GDM1 (cell line): ENCODE data around the gene ZNF446.
"Not testable (repeated sequence)": the region's sequence is repeated elsewhere in the genome, so short reads cannot be mapped to it uniquely, and the experiment has no call there.

ENCODE experiments used
- DNase-seq: peaks from one replicate; lab custom pipeline; 2025; lab: John Stamatoyannopoulos, UW

The ZNF446 gene

DNA sequence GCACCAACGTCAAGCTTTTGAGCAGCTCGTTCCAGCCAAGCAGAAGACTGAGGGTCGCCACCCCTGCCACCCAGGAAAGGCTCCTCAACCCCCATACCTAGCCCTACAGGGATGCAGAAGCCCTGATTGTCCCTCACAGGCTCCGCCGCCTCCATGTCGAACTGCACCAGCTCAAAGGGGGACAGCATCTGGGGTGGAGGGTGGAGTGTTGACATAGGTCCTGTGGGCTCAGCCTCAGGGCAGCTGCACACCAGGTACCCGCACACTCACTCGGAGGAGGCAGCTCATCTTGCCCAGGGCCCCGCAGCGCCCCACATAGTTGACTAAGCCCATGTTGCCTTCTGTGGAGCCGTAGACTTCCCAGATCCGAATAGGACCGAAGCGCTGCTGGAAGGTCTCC lies 24.1 kb downstream of the ZNF446 start:
- DNase-seq: no peak

DNA sequence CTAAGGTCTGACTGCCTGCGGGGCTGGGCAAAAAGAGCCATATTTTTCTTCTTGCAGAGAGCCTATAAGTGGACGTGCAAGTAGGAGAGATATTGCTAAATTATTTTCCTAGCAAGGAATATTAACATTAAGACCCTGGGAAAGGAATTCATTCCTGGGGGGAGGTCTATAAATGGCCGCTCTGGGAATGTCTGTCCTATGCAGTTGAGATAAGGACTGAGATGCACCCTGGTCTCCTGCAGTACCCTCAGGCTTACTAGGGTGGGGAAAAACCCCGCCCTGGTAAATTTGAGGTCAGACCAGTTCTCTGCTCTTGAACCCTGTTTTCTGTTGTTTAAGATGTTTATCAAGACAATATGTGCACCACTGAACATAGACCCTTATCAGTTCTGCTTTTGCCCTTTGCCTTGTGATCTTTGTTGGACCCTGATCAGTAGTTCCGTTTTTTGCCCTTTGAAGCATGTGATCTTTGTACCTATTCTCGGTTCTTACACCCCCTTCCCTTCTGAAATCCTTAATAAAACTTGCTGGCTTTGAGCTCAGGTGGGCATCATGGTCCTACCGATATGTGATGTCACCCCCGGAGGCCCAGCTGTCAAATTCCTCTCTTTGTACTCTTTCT lies 31.6 kb downstream of the ZNF446 start:
- DNase-seq: not testable (repeated sequence)

DNA sequence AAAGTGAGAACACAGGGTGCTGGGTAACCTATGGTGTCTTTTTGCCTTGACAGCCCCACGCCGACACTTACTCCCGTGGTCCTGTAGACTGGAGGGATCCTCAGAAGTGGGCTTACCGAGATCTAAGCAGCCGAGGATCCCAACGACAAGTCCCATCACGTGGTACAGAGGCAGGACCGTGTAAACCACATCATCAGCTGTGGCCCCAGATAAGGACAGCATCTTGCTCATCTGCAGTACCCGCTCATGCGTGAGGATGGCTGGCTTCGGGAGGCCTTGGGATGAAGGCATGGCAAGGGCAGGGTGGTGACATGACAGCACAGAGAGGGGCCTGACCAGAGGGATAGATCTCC lies 33.6 kb downstream of the ZNF446 start:
- DNase-seq: no peak

DNA sequence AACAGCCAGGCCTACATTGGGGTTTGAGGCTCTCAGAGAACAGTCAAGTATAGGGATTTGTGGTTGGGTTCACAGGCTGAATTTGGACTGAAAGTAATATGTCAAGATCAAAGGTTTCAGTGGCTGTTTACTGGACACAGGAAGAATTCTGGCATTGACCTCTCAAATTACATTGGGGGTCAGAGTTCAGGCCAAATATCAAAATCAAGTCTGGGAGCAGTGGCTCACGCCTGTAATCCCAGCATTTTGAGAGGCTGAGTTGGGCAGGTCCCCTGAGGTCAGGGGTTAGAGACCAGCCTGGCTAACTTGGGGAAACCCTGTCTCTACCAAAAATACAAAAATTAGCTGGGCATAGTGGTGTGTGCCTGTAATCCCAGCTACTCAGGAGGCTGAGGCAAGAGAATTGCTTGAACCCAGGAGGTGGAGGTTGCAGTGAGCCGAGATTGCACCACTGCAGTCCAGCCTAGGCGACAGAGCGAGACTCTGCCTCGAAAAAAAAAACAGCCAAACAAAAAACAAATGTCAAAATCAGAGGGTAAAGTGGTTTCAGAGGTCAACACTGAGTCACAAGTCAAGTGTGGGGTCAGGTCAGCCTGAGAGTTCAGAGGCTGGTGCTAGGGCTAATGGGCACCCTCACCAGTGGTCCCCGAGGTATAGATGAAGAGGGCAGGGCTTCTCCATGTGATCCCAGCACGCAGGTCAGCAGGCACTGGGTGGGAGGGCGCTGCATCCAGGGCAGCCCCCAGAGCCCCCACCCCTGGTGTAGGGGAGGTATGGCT lies 34.1 kb downstream of the ZNF446 start:
- DNase-seq: no peak

DNA sequence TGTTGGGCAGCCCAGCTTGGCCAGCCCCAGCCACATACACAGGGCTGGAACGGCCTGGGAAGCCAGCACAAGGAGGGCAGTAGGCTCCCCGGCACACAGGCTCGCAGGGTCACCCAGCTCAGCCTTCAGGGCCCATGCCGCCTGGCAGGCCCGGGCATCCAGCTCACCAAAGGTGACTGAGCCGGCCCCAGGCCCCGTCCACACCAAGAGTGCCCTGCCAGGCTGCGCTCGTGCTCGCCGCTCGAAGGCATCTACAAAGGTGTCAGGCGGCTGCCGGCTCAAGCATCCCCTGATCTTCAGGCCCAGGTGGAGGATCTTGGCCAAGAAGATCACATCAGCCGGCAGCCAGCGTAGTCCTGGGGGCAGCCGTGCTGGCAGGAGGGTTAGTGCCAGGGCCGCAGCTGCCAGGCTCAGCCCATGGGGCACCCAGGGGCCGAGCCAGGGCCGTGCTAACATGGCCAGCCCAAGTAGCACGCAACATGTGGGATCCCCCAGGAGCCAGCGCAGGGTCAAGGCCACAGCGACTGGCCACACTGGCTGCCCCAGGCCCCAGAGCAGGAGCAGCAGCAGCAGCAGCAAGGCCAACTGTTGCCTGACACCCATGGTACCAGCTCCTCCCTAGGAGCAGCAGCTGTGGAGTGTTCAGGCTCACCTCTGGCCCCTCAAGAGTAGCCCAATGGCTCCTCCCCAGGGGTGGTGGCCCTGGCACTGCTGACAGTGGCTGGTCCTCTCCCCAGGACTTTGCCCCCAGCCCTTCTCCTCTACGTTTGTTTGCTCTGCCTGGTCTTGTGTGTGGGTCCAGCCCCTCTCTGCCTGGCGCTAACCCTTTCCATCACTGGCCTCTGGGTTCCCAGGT lies 35.4 kb downstream of the ZNF446 start, which contains the start of gene SLC27A5:
Gene SLC27A5, minus strand, starts transcription at position 640 of the 856 bp plus-strand sequence. Its CDS starts 37 bp downstream, at position 603.
- DNase-seq: no peak

DNA sequence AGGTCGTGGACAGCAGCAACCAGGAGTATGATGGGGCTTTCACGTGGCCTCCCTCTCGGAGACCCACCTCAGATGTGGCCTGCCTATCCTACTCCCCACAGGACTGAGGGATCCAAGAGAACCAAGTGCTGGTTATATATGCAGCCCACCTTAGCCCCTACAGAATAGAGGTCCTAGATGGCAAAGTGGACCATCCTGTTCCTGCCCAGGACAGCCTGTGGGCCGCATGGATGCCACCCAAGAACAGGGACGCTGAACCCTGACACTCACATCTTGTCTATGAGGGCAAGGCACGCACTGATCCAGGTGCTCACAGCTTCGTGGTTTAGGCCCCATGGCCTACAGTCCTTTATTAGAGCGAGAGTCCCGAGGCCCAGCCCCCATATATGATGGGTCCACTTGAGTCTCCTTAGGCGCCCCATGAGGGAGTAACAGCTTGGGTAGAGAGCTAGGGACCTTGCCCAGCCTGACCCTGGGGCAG lies 37.1 kb downstream of the ZNF446 start:
- no peak for DNase-seq

DNA sequence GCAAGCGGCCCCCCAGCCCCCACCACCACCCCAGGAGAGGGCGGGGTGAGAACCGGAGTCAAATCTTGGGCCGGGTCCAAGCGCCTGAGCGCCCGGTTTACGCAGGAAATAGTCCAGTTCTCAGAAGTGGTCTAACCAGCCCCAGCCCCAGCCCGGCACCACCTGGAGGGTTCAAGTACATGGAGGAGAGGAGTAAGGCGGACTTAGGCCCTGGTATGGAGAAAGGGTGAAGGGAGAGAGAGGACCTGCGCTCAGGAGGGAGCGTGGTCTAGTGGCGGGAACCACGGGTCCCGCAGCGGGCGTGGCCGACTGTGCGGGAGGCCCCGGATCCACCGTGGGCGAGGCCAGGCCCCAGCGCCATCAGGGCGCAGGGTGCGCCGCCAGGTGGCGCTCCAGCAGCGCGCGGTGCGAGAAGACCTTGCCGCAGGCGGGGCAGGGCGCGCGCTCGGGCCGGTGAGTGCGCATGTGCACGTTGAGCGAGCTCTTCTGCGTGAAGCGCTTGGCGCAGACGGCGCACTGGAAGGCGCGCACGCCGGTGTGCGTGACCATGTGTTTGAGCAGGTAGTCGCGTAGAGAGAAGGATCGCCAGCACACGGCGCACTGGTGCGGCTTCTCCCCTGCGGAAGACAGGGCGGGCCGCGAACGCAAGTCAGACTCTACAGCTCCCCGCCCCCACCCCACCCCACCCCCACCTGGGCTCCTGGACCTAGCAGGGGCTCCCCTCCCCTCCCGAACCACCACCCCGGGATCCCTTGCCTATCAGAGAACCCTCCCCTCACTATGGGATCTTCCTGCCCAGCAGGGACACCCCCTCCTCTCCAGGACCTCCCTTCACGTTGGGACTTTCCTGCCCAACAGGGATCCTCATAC lies 37.8 kb downstream of the ZNF446 start:
- peak; percentile 95 for DNase-seq

DNA sequence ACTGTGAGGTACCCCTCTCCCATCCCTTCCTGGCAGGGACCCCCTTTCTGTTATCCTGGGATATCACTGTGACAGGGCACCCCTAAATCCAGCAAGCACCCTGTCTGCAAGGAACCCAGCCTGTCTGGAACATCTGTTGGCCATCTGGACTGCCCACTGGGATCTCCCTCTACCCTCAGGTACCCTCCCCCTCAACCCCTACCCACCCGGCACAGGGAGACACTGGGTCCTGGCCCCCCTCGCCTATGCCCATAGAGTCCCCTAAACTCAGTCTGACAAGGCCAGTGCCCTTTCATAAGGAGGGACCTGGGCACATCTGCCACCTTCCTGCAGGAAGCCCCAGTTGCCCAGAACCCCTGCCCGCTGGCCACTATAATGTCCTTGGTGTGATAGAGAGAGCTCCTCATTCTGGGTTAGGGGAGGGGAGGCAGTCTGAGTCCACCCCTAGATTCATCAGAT lies 38.4 kb downstream of the ZNF446 start:
- DNase-seq: no peak

DNA sequence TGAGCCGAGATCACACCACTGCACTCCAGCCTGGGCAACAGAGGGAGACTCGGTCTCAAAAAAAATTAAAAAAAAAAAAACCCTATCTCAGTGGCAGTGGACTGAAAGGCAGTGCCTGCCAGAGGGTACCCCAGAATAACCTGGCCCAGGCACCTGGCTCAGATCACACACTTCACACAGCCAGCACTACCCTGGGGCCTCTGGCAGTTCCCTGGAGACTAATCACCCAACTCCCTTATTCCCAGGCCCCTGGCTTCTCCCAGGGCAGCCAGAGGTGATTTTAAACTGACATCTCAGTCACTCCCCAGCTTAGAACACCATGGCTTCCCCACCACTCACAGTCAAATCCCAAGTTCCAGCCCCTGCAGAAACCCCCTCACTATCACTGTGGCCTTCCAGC lies 39.1 kb downstream of the ZNF446 start:
- DNase-seq: no peak

DNA sequence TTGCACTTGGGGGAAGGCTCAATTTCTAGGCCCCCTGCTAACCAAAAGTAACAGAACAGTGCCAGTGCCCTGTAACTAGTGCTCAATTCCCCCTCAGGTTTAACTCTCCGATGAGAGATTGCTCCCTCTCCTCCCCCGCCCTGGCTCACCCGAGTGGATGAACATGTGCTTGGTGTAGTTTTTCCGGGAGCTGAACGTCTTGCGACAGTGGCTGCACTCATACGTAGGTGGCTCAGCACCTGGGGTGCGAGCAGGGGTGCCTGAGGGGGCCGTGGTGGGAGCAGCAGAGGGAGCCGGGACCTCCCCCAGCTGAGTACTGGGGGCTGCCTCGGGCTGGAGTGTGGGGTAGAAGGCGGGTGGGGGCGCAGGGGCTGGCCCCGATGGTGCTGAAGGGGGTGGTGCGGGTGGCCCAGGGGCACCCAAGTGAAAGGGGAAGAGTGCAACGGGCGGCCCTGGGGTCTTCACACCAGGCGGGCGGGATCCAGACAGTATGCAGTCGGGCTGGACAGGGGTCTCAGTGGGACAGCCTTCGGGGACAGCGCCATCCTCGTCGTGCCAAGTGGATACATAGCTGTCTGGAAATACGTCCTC lies 40.2 kb downstream of the ZNF446 start:
- DNase-seq: no peak

DNA sequence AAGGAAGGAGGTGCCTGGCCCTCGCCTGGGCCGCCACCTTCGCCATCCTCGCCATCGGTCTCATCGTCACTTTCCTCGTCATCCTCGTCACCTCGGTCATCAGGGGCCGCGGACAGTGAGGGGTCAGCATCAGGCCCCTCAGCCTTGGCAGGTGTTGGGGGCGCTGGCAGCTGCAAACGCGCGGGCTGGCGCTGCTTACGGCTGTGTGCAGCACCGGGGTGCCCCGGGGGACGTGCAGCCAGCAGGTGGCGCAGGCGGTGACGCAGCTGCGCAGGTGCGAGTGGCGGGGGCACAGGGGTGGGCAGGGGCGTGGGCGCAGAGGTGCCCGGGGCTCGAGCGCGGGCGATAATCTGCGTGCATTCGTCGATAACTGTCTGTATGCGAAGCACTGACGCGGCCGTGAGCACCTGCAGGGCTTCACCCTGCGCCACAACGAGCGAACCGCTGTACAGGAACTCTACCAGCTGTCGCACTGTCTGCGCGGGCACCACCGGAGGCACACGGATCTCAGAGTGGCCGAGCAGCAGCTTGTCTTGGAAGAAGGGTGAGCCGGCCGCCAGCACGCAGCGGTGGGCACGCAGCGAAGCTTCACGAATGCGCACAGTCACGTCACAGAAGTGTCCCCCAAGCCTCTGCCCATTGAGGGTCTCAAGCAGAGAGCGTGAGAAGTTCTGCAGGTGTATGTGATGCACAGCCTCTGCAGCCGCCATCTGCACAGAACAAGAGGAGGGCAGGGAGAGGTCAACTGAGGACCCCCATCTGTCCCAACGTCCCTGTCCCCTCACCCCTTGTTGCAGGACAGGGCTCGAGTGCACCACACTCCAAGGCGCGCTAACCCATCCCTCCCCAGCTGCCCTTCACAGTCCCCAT lies 41.0 kb downstream of the ZNF446 start:
- no peak for DNase-seq

DNA sequence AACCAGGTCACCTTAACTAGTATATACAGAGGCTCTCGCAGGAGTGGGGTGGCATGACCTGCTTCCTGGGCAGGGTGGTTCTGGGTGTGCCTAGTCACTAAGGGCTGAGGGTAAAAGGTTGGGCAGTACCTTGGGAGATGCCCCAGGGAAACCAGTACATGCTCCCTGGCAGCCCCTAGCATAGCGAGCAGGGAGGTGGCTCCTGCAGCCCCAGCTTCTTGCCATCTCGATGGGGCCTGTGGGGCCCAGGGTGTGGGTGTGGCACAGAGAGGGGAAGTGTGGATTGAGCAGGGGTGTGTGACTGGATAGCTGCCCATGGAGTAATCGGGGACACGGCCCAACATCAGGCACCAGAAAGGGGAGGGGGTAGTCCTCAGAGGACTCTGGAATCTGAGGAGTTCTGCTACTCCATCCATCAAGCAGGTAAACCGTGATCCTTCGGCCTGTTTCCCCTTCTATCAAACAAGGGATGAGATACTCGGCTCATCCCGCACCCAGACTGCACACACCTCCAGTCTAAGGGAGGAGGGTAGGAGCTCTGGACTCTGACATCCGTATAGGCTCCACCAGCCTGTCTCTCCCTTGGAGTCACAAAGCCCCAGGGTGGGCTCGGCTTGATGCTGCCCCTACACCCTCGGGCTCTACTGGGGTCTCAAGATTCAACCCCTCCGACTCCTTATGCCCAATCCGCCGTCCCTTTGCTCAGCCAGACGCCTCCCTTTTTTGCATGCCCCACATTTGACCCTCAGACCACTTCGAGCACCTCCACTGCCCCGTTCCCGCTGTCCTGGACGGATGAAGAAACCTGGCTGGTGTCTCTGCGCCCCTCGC lies 42.3 kb downstream of the ZNF446 start:
- DNase-seq: no peak

DNA sequence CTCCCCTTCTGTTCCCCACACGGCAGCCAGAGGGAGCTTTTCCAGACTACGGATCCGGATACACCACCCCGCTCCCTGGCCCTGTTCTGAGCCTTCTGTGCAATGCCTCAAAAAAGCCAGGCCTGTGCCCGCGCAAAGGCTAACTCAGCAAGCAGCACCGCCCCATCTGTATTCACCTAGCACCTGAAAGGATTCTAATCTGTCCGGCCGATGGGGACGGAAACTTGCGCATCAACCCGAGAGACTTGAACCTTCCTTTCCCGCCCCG lies 42.9 kb downstream of the ZNF446 start:
- DNase-seq: peak; percentile 43

DNA sequence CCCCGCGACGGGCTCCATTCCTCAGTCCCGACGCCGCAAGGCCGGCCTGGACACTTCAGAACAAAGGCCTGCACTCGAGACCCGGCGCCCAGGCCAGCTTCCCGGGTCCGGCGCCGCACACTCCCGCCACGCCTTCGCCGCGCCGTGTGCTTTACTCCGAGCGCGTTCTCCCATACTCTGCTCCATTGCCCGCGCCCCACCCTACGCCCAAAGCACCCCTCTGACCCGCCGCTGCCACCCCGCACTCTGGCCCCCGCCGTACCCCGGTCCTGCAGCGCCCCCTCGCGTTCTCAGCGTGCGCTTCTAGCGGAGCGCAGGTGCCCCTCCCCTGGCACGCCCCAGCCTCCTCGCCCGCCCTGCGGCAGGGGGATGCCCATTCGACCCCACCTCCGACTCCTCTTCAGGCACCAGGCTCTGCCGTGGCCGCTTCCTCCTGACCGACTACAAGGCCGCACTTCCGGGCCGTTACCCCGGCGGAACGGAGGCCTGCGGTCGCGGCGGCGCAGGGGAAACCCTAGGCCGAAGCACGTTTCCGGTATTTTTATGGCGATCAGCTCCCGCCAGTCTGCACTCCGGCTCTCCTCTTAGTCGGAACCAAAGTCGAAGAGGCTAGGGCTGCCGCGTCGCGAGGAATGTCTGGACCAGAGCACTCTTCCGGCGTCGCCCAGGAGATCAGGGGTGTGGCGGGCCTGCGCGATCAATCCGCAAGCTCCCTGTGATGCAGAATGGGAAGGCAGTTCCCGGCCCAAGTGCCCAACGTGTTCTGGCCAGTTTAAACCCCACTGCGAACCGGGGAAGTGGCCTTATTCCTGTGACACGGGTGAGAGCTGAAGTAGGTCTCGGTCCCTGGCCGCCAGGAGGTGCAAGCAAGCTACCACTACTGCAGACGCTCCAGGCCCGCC lies 43.5 kb downstream of the ZNF446 start, which contains the start of gene ZBTB45:
Gene ZBTB45, minus strand, starts transcription at position 456 of the 902 bp plus-strand sequence. CDS start 2,137 bp downstream, outside the sequence.
- DNase-seq: peak; percentile 97

DNA sequence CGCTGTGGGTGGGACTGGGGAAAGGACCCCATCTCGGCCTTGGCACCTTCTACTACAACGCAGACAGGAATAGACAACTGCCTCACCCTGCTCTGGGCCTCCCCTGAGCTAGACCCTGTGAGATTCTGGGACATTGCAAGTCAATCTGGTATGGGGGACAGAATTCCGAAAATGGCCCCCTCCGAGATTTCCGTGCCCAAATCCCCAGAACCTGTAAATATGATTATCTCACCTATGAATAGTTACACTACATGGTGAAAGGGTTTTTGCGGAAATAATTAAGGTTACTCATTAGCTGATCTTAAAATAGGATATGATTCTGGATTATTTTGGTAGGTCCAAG lies 44.1 kb downstream of the ZNF446 start:
- no peak for DNase-seq

DNA sequence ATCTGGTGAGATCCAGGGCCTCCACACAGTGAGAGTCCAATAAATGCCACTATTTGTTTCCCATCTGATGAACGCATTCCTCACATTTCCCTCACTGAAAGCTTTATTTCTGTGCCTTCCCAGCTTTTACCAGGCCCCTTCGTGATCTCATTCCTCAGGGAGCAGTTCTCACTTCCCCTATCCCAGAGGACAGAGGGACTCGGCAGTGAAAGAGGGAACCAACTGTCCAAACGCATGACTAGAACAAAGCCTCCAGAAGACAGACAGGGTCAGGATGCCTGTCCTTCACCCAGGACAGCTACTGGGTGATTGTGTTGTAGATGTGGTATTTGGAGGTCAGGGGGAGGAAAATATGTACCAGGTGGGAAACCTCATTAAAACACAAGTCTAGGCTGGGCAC lies 45.5 kb downstream of the ZNF446 start:
- no peak for DNase-seq

DNA sequence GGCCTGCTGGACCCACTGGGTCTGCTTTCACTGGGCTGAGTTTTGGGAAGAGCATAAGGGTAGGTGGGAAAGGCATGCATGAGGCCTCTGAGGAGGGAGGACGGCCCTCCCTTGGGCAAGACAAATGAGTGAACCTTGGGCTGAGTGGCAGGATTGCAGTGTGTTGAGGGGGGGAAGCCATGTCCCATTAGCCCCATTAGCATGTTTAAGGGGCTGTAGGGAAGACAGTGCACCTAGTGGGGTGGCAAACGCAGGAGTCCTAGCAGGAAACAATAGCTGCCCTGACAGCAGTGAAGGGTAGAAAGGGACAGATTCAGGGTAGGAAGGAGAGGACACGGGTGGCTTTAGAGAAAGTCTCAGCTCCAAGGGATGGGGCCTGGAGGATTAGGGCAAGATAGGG lies 46.6 kb downstream of the ZNF446 start:
- no peak for DNase-seq

DNA sequence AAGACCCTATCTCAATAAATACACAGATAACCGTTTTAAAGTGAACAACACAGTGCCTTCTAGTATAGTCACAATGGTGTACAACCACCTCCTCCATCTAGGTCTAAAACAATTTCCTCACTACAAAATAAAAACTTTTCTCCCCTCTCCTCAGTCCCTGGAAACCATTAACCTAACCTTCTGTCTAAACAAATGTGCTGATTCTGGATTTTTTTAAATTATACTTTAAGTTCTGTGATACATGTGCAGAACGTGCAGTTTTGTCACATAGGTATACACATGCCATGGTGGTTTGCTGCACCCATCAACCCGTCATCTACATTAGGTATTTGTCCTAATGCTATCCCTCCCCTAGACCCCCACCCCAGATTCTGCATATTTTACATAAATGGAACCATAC lies 53.3 kb downstream of the ZNF446 start:
- no peak for DNase-seq
